SK-N-SH (cell line): ENCODE data around the gene MRRF. TPM values are rescaled to one million over a fixed set of nuclear protein-coding genes. Genes with fewer than 3 reads are reported as not detected.

Source experiments
- CTCF ChIA-PET: fragments of 300-600, 350-600 bp; formaldehyde crosslinking; extraction: SDS; loops from one replicate; lab custom pipeline; 2021; lab: Yijun Ruan, JAX
- POLR2A ChIA-PET: fragments of 350-600 bp; sonication (Branson Sonifier 250); formaldehyde crosslinking; extraction: SDS; loops from one replicate; lab custom pipeline; 2020; ENCODE audit warnings: antibody characterized with exemption, inconsistent platforms; lab: Yijun Ruan, JAX
- DNase-seq: peaks from one replicate; pipeline ENCODE4 v3.0.0; 2012
- H2AFZ ChIP-seq: fragments of 200-600 bp; sonication (generic); 2 replicates; pipeline ENCODE4 v1.8.1; 2016; ENCODE audit warnings: antibody characterized with exemption, mild to moderate bottlenecking, low read depth
- H3F3A ChIP-seq: fragments of 200-600 bp; sonication (generic); replicated peaks from 2 replicates; pipeline ENCODE3; 2016; ENCODE audit warnings: antibody characterized with exemption, mild to moderate bottlenecking; ENCODE audit not compliant: insufficient read depth
- H3K27ac ChIP-seq, 2 experiments: fragments of 200-500 bp in 1 of 2; fragments of 200-600 bp in 1 of 2; sonication (Bioruptor generic) in 1 of 2; sonication (generic), shearing (Covaris generic) in 1 of 2; 2 replicates each; pipeline versions ENCODE4 v1.5.1 to v1.6.1; 2014 to 2016; ENCODE audit warnings: low read depth in 2 of 2, inconsistent platforms in 1 of 2, low read length in 1 of 2, mild to moderate bottlenecking in 1 of 2, mixed read lengths in 1 of 2
- H3K27me3 ChIP-seq: fragments of 200-600 bp; sonication (generic), shearing (Covaris generic); 2 replicates; pipeline ENCODE4 v1.6.1; 2016; ENCODE audit warnings: mixed run types; ENCODE audit not compliant: insufficient read depth
- H3K36me3 ChIP-seq, 2 experiments: fragments of 200-500 bp in 1 of 2; fragments of 200-600 bp in 1 of 2; sonication (Bioruptor generic) in 1 of 2; sonication (generic) in 1 of 2; replicated peaks in 1 of 2; 2 replicates each; pipeline versions ENCODE3 to v1.5.1; 2014 to 2016; ENCODE audit warnings: low read length in 1 of 2, mild to moderate bottlenecking in 1 of 2; ENCODE audit not compliant: insufficient read depth in 2 of 2, control insufficient read depth in 1 of 2
- H3K4me1 ChIP-seq, 2 experiments: fragments of 200-500 bp in 1 of 2; fragments of 200-600 bp in 1 of 2; sonication (Bioruptor generic) in 1 of 2; sonication (generic), shearing (Covaris generic) in 1 of 2; 2 replicates each; pipeline versions ENCODE4 v1.5.1 to v1.6.1; 2014 to 2016; ENCODE audit warnings: low read depth in 1 of 2, low read length in 1 of 2, mixed run types in 1 of 2; ENCODE audit not compliant: insufficient read depth in 2 of 2, control insufficient read depth in 1 of 2
- H3K4me2 ChIP-seq: fragments of 200-600 bp; sonication (generic), shearing (Covaris generic); 2 replicates; pipeline ENCODE4 v1.6.1; 2017; ENCODE audit warnings: mixed run types
- H3K4me3 ChIP-seq, 2 experiments: fragments of 200-500 bp in 1 of 2; fragments of 200-600 bp in 1 of 2; sonication (Bioruptor generic) in 1 of 2; sonication (generic), shearing (Covaris generic) in 1 of 2; 2 replicates each; pipeline versions ENCODE4 v1.5.1 to v1.8.1; 2014 to 2016; ENCODE audit warnings: low read depth in 2 of 2, inconsistent platforms in 1 of 2, low read length in 1 of 2, mild to moderate bottlenecking in 1 of 2, mixed read lengths in 1 of 2, moderate library complexity in 1 of 2
- H3K79me2 ChIP-seq: fragments of 200-600 bp; sonication (generic); 2 replicates; pipeline ENCODE4 v1.8.1; 2017; ENCODE audit warnings: mild to moderate bottlenecking; ENCODE audit not compliant: insufficient read depth
- H3K9ac ChIP-seq: fragments of 200-600 bp; sonication (generic); 2 replicates; pipeline ENCODE4 v1.6.1; 2017; ENCODE audit warnings: mixed run types
- H3K9me2 ChIP-seq: fragments of 200-600 bp; sonication (generic); 2 replicates; pipeline ENCODE4 v1.6.1; 2017; ENCODE audit warnings: mixed run types
- H3K9me3 ChIP-seq: fragments of 200-600 bp; sonication (generic); 2 replicates; pipeline ENCODE4 v1.6.1; 2017; ENCODE audit warnings: mixed run types, mild to moderate bottlenecking, moderate library complexity
- H4K20me1 ChIP-seq: fragments of 200-600 bp; sonication (generic); 2 replicates; pipeline ENCODE4 v1.6.1; 2017; ENCODE audit warnings: mild to moderate bottlenecking, mixed run types; ENCODE audit not compliant: insufficient read depth
- CTCF ChIP-seq: fragments of 200-600 bp; sonication (generic); IDR thresholded peaks from 2 replicates; pipeline ENCODE4 v1.6.1; 2017; ENCODE audit warnings: antibody characterized with exemption, mild to moderate bottlenecking, moderate library complexity
- ELF1 ChIP-seq: IDR thresholded peaks from 2 replicates; pipeline ENCODE4 v1.4.0; 2012
- EP300 ChIP-seq, 2 experiments: IDR thresholded peaks; 2 replicates each; pipeline versions ENCODE4 v1.4.0 to v1.6.1; 2012; ENCODE audit warnings: borderline replicate concordance in 1 of 2, low read depth in 1 of 2, low read length in 1 of 2
- GATA2 ChIP-seq: sonication (generic); formaldehyde crosslinking; IDR thresholded peaks from 2 replicates; pipeline ENCODE4 v1.5.0; 2020; ENCODE audit warnings: mild to moderate bottlenecking, missing genetic modification reagents
- JUND ChIP-seq: IDR thresholded peaks from 2 replicates; pipeline ENCODE4 v1.4.0; 2012
- PBX3 ChIP-seq: IDR thresholded peaks from 2 replicates; pipeline ENCODE4; 2012
- POLR2AphosphoS5 ChIP-seq: IDR thresholded peaks from 2 replicates; pipeline ENCODE4 v1.6.1; 2012; ENCODE audit warnings: low read depth, low read length
- RCOR1 ChIP-seq: fragments of 150-350 bp; IDR thresholded peaks from 2 replicates; pipeline ENCODE4 v1.6.1; 2017; ENCODE audit warnings: antibody characterized with exemption, low read length
- REST ChIP-seq: IDR thresholded peaks from 2 replicates; pipeline ENCODE4 v1.6.1; 2012; ENCODE audit warnings: mild to moderate bottlenecking, low read depth, low read length, moderate library complexity
- RFX5 ChIP-seq: IDR thresholded peaks from 2 replicates; pipeline ENCODE4 v1.6.1; 2012; ENCODE audit warnings: mild to moderate bottlenecking, improper control_type of control experiment, low read length
- RXRA ChIP-seq: IDR thresholded peaks from 2 replicates; pipeline ENCODE4 v1.4.0; 2012; ENCODE audit warnings: low read depth, mild to moderate bottlenecking, borderline replicate concordance
- SIN3A ChIP-seq: IDR thresholded peaks from 2 replicates; pipeline ENCODE4 v1.6.1; 2012; ENCODE audit warnings: low read depth, mild to moderate bottlenecking, low read length, moderate library complexity, borderline replicate concordance
- TAF1 ChIP-seq: IDR thresholded peaks from 2 replicates; pipeline ENCODE4 v1.6.1; 2012; ENCODE audit warnings: low read depth, mild to moderate bottlenecking, low read length, moderate library complexity, borderline replicate concordance
- USF1 ChIP-seq: IDR thresholded peaks from 2 replicates; pipeline ENCODE4 v1.4.0; 2012; ENCODE audit warnings: low read depth, borderline replicate concordance
- USF2 ChIP-seq: fragments of 150-350 bp; IDR thresholded peaks from 2 replicates; pipeline ENCODE4 v1.6.1; 2017; ENCODE audit warnings: antibody characterized with exemption, low read length, low read depth, borderline replicate concordance
- YY1 ChIP-seq: IDR thresholded peaks from 2 replicates; pipeline ENCODE4 v1.4.0; 2012; ENCODE audit warnings: low read depth, mild to moderate bottlenecking
- WGBS: methylation state at CpG from one replicate; pipeline ENCODE4 v1.1.6; 2017; ENCODE audit warnings: low lambda C conversion rate; 5-methylcytosine and 5-hydroxymethylcytosine counted together
- polyA plus RNA-seq, 3 experiments: library from polyadenylated mRNA; depleted of rRNA; stranded (reverse); fragments of >200 nt; gene quantifications; 2 replicates each; pipeline ENCODE4 v1.2.3, GENCODE V29; 2012

The MRRF gene
- polyA plus RNA-seq, 1 of the 3 experiments (the other 2 are of a cell fraction), result 35.1 TPM

- H3K79me2 ChIP-seq, result no peaks in the 10 kb centered on the region
- no peak for DNase-seq
- no peaks in the 10 kb centered on the region for H3F3A ChIP-seq
- no peaks in the 10 kb centered on the region for H3K36me3 ChIP-seq
- no peak for TF ChIP-seq RCOR1
- TF ChIP-seq YY1, result no peak
- no peak for TF ChIP-seq EP300 (IDR thresholded peaks at IDR 0.05; ENCODE audit: borderline replicate concordance in 1 of 2, low read depth in 1 of 2, low read length in 1 of 2)
- no peak for TF ChIP-seq USF1
- TF ChIP-seq TAF1, result no peak
- no peak for TF ChIP-seq JUND
- no peak for TF ChIP-seq SIN3A
- no peak for TF ChIP-seq USF2
- no peak for TF ChIP-seq RFX5
- no peak for TF ChIP-seq REST
- TF ChIP-seq PBX3, result no peak
- no peak for TF ChIP-seq ELF1
- no peak for TF ChIP-seq CTCF
- TF ChIP-seq RXRA, result no peak
- TF ChIP-seq POLR2AphosphoS5, result no peak
- TF ChIP-seq GATA2 (CRISPR knock-in tag), result no peak
- no peaks in the 10 kb centered on the region for H3K9me2 ChIP-seq
- no peak overlapping the region for H3K27ac ChIP-seq
- no peak overlapping the region for H2AFZ ChIP-seq
- CTCF ChIA-PET, result interaction anchor here (1.8 to 3.8 kb wide), 3 partner anchors 17 to 444 kb away, joined by 6 to 25 read pairs (median 9); no protein-coding TSS in a partner anchor
- no peak overlapping the region for H3K9ac ChIP-seq
- peaks cover 0 to 5% of the 10 kb centered on the region in 2 experiments; a peak in 1 of 4 replicates for H3K4me1 ChIP-seq
- H3K4me2 ChIP-seq, result no peak overlapping the region
- WGBS, result 91% methylated on average over 7 of the region's 7 CpGs
- no peak overlapping the region for H3K4me3 ChIP-seq
- no peaks in the 10 kb centered on the region for H4K20me1 ChIP-seq
- POLR2A ChIA-PET, result no interaction called here
- H3K9me3 ChIP-seq, result no peaks in the 10 kb centered on the region
- H3K27me3 ChIP-seq, result no peaks in the 10 kb centered on the region
Measured at GRCh38 chr9:122367065-122367464, 102.4 kb downstream of the MRRF start.
